Measurements from ENCODE around the gene MSANTD7.

GRCh38 chr10:14837003-14837756 lies 926 bp upstream of the MSANTD7 start:
- no peak for TF ChIP-seq SREBF1 (IDR thresholded peaks at IDR 0.05; ENCODE audit: borderline replicate concordance, low read depth, low read length)
- TF ChIP-seq ZNF445 (CRISPR knock-in tag; IDR thresholded peaks at IDR 0.05; ENCODE audit: low read depth), result no peak
- no peak for TF ChIP-seq HOMEZ (CRISPR knock-in tag; IDR thresholded peaks at IDR 0.05)
- TF ChIP-seq NFYB (IDR thresholded peaks at IDR 0.05; ENCODE audit: extremely low read depth, insufficient read length), result no peak
- no peak for TF ChIP-seq MBD1 (CRISPR knock-in tag; IDR thresholded peaks at IDR 0.05)
- no peak for TF ChIP-seq ZNF175 (CRISPR knock-in tag; IDR thresholded peaks at IDR 0.05; ENCODE audit: low read depth)
- TF ChIP-seq RHOXF2B (CRISPR knock-in tag; conservative IDR thresholded peaks at IDR 0.05), result no peak

Data from K562 (cell line).